ENCODE results near the gene EMC7.

Gene EMC7

DNA sequence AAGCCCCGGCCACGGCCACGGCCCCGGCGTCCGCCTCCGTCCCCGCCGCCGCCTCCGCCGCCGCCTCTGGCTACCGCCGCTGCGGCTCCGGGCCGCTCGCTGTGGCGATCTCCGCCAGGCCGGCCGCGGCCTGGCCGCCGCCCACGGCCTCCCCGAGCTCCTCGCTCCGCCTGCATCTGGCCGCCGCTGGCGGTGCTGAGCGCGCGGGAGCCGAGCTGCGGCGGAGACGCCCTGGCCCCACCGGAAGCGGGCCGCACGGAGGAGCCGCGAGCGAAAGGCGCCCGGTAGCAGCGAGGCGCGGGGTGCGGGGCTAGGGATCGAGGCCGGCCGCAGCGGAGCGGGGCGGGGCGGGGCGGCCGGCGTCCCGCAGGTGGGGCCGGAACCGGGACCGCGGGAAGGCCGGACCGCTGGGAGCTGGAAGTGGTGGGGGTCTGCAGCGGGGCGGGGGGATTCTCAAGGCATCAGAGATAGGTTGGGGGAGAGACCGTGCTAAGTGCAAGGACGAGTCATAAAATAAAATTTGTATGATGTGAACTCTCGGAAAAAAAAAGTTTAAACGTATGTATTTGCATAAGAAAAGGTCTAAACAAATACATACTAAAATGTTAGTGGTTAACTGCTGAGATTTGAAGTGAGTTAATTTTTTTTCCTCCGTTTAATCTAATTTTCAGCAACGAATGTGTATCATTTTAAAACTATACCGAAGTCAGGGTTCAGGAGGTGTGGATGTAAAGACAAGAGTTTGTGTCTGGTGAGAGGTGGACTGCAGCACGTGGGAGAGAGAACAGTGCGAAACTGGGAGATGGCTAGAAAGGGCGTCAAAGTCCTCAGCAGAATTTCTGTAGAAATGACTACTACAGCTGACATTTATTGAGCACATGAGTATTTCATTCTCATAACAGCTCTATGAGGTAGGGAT lies 62.5 kb downstream of the EMC7 start, which contains the start of gene AVEN:
TSS of gene AVEN (minus strand) at position 334 of the 919 bp plus-strand sequence. CDS start at position 176, 158 bp downstream.
- in situ Hi-C loops (cut with MboI; ENCODE audit: low sequenced_read_pairs) = no loop called here

DNA sequence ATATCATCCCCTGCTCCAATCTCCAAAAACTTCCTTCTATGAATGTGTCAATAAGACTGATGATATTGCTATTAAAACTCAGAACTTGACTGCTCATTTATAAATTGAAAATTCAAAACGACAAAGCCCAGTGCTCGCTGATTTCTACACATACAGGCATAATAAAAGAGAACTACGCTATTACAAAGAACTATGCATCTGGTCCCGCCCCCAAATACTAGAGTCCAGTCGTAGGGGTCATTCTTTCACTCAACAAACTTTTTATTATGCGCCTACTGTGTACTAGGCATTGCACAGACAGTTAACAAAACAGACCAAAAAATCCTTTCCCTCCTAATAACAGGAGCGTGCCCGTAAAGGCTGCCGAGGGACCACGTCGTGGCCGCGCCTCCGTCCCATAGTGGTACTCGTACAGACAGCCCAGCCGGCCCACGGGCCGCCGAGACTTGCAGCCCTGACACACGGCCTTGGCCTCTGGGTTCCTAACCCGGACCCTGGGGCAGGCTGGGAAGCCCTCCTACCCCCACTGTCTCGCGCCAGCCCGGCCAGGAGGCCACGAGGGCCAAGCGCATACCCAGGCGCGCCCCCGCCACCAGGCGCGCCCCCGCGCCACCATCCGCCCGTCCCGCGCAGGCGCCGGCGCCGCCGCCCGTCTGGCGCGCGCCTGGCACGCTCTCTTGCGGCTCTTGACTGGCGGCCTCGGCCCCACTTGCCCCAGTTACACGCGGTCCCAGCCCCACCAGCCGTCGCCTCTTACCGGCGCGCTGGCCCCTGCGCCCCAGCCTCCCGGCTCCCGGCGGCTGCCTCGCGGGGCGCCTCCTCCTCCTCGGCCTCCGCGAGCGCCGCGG lies 63.4 kb downstream of the EMC7 start:
- in situ Hi-C loops (cut with MboI; ENCODE audit: low sequenced_read_pairs) = no loop called here

All from hTERT RPE-1 (cell line).